H9 (cell line): ENCODE measurements around the gene SPDYE4. TPM values are rescaled to one million over a fixed set of nuclear protein-coding genes. Genes with fewer than 3 reads are reported as not detected.

Experiments used
- DNase-seq: peaks from one replicate; pipeline ENCODE4 v3.0.0-alpha.2; 2017
- H2AFZ ChIP-seq: one replicate; pipeline ENCODE4 v1.6.1; 2013; ENCODE audit warnings: mild to moderate bottlenecking, low read length, control low read depth, moderate library complexity
- H2AK5ac ChIP-seq: 2 replicates; pipeline ENCODE4 v1.6.1; 2013; ENCODE audit warnings: low read length, control low read depth, mixed read lengths; ENCODE audit not compliant: insufficient read length
- H2BK120ac ChIP-seq: one replicate; pipeline ENCODE4 v1.6.1; 2013; ENCODE audit warnings: low read depth, mild to moderate bottlenecking, low read length, control low read depth, inconsistent platforms; ENCODE audit not compliant: poor library complexity, severe bottlenecking
- H2BK12ac ChIP-seq: 2 replicates; pipeline ENCODE4 v1.6.1; 2013; ENCODE audit warnings: low read length, control low read depth, mixed read lengths, low read depth; ENCODE audit not compliant: insufficient read length
- H2BK15ac ChIP-seq: 2 replicates; pipeline ENCODE4 v1.6.1; 2013; ENCODE audit warnings: low read depth, low read length, control low read depth
- H2BK20ac ChIP-seq: one replicate; pipeline ENCODE4 v1.6.1; 2013; ENCODE audit warnings: low read depth, mild to moderate bottlenecking, low read length, control low read depth, inconsistent platforms; ENCODE audit not compliant: poor library complexity, severe bottlenecking
- H2BK5ac ChIP-seq: 2 replicates; pipeline ENCODE4 v1.6.1; 2013; ENCODE audit warnings: low read length, control low read depth, mixed read lengths; ENCODE audit not compliant: insufficient read length
- H3K14ac ChIP-seq: 2 replicates; pipeline ENCODE4 v1.6.1; 2013; ENCODE audit warnings: low read length, control low read depth; ENCODE audit not compliant: insufficient read depth
- H3K18ac ChIP-seq: 2 replicates; pipeline ENCODE4 v1.6.1; 2013; ENCODE audit warnings: low read depth, mild to moderate bottlenecking, mixed read lengths, low read length, control low read depth; ENCODE audit not compliant: insufficient read length
- H3K23ac ChIP-seq: 2 replicates; pipeline ENCODE4 v1.6.1; 2013; ENCODE audit warnings: low read length, control low read depth, mixed read lengths, low read depth; ENCODE audit not compliant: insufficient read length
- H3K23me2 ChIP-seq: 2 replicates; pipeline ENCODE4 v1.6.1; 2013; ENCODE audit warnings: low read depth, mild to moderate bottlenecking, mixed read lengths, low read length, control low read depth; ENCODE audit not compliant: insufficient read length, poor library complexity, severe bottlenecking
- H3K27ac ChIP-seq: 2 replicates; pipeline ENCODE4 v1.5.1; 2013; ENCODE audit warnings: low read length, control low read depth, mixed read lengths, low read depth; ENCODE audit not compliant: insufficient read length
- H3K27me3 ChIP-seq: 2 replicates; pipeline ENCODE4 v1.6.1; 2013; ENCODE audit warnings: low read length, control low read depth, inconsistent platforms; ENCODE audit not compliant: insufficient read depth
- H3K4ac ChIP-seq: 2 replicates; pipeline ENCODE4 v1.6.1; 2013; ENCODE audit warnings: low read depth, mild to moderate bottlenecking, control low read depth, inconsistent platforms, low read length, moderate library complexity
- H3K4me1 ChIP-seq: 2 replicates; pipeline ENCODE4 v1.6.1; 2013; ENCODE audit warnings: low read length, control low read depth, inconsistent platforms; ENCODE audit not compliant: insufficient read depth
- H3K4me2 ChIP-seq: 2 replicates; pipeline ENCODE4 v1.6.1; 2013; ENCODE audit warnings: low read length, control low read depth, mixed read lengths; ENCODE audit not compliant: insufficient read length, insufficient read depth
- H3K56ac ChIP-seq: 2 replicates; pipeline ENCODE4 v1.6.1; 2013; ENCODE audit warnings: low read depth, mild to moderate bottlenecking, mixed read lengths, low read length, control low read depth; ENCODE audit not compliant: insufficient read length
- H3K79me1 ChIP-seq: 2 replicates; pipeline ENCODE4 v1.6.1; 2013; ENCODE audit warnings: low read depth, mild to moderate bottlenecking, moderate library complexity, low read length, control low read depth, inconsistent platforms; ENCODE audit not compliant: insufficient read depth, poor library complexity, severe bottlenecking
- H3K79me2 ChIP-seq: 2 replicates; pipeline ENCODE4 v1.6.1; 2013; ENCODE audit warnings: low read length, control low read depth, inconsistent platforms; ENCODE audit not compliant: insufficient read depth
- H3K9ac ChIP-seq: 2 replicates; pipeline ENCODE4 v1.6.1; 2013; ENCODE audit warnings: low read length, control low read depth, mixed read lengths; ENCODE audit not compliant: insufficient read length; ENCODE audit errors: extremely low read depth
- H3K9me3 ChIP-seq: one replicate; pipeline ENCODE4 v1.6.1; 2013; ENCODE audit warnings: low read depth, low read length, inconsistent platforms; ENCODE audit not compliant: control insufficient read depth
- H3T11ph ChIP-seq: one replicate; pipeline ENCODE4 v1.6.1; 2013; ENCODE audit warnings: mild to moderate bottlenecking, low read length, control low read depth, inconsistent platforms
- H4K20me1 ChIP-seq: one replicate; pipeline ENCODE4 v1.6.1; 2013; ENCODE audit not compliant: control insufficient read depth, insufficient read length, insufficient read depth
- H4K5ac ChIP-seq: 2 replicates; pipeline ENCODE4 v1.6.1; 2013; ENCODE audit warnings: low read depth, mild to moderate bottlenecking, mixed read lengths, low read length, control low read depth; ENCODE audit not compliant: insufficient read length
- H4K8ac ChIP-seq: replicated peaks from 2 replicates; pipeline ENCODE4 v1.6.1; 2013; ENCODE audit warnings: low read length, control low read depth, mixed read lengths, low read depth; ENCODE audit not compliant: insufficient read length
- H4K91ac ChIP-seq: 2 replicates; pipeline ENCODE4 v1.6.1; 2013; ENCODE audit warnings: low read depth, mild to moderate bottlenecking, moderate library complexity, mixed read lengths, low read length, control low read depth; ENCODE audit not compliant: insufficient read length
- H3K27ac Mint-ChIP-seq, 3 experiments: 2 replicates in 2 of 3; 3 replicates in 1 of 3; pipeline ENCODE4 v1.8.0; 2020 to 2021; ENCODE audit warnings: mixed read lengths in 3 of 3, mild to moderate bottlenecking in 1 of 3, moderate library complexity in 1 of 3
- H3K27me3 Mint-ChIP-seq: 2 replicates; pipeline ENCODE4 v1.8.0; 2021; ENCODE audit warnings: low read depth, mild to moderate bottlenecking, moderate library complexity, mixed read lengths
- H3K36me3 Mint-ChIP-seq, 3 experiments: 2 replicates in 2 of 3; 3 replicates in 1 of 3; pipeline ENCODE4 v1.8.0; 2020 to 2021; ENCODE audit warnings: low read depth in 3 of 3, mixed read lengths in 3 of 3; ENCODE audit not compliant: insufficient read depth in 1 of 3
- H3K4me1 Mint-ChIP-seq, 2 experiments: 2 replicates each; pipeline ENCODE4 v1.8.0; 2020; ENCODE audit warnings: mixed read lengths in 2 of 2
- H3K4me3 Mint-ChIP-seq, 2 experiments: 2 replicates in 1 of 2; 3 replicates in 1 of 2; pipeline ENCODE4 v1.8.0; 2020 to 2021; ENCODE audit warnings: mild to moderate bottlenecking in 2 of 2, mixed read lengths in 2 of 2, moderate library complexity in 1 of 2
- H3K9me3 Mint-ChIP-seq, 2 experiments: 2 replicates in 1 of 2; 3 replicates in 1 of 2; pipeline ENCODE4 v1.8.0; 2020; ENCODE audit warnings: mild to moderate bottlenecking in 2 of 2, mixed read lengths in 2 of 2, moderate library complexity in 1 of 2
- WGBS: extraction: QIAGEN DNeasy Blood & Tissue Kit; methylation state at CpG from one replicate; pipeline ENCODE4 v1.1.7; 2013; ENCODE audit warnings: missing lambda C conversion rate, low lambda C conversion rate, mixed read lengths; ENCODE audit not compliant: insufficient read length; ENCODE audit errors: extremely low coverage; 5-methylcytosine and 5-hydroxymethylcytosine counted together
- total RNA-seq: library from RNA; stranded (reverse); gene quantifications from 2 replicates; pipeline ENCODE4 v1.2.1, GENCODE V29; 2021
- TF ChIP-seq, protein P1 (sequence below): fragments of 200-600 bp; sonication (generic); conservative IDR thresholded peaks from 3 replicates; pipeline ENCODE4 v1.8.0; 2021; ENCODE audit warnings: antibody characterized with exemption, mild to moderate bottlenecking

Gene SPDYE4
- total RNA-seq, 1 experiment from 2014 or later = not detected

DNA sequence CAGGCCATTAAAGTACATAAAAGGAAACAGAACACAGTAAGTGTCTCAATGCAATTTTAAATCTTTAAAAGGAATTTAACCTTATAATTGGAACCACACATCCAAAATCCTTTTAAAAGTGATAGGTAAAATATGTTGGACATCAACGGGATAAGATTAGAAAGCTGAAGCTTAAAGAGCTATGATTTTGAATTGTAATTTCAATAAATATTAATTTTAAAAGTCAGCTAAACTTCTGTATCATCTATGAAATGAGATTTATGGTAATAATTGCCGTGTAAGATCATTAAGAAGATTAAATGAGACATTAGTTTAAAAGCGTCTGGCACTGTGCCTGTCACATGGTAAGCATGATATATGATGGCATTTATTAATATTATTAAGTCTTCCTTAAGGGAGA, 45.0 kb downstream of the SPDYE4 start:
- Histone ChIP-seq H4K20me1 (no peaks in the 10 kb centered on the region), H3K4ac (no peak overlapping the region), H2BK15ac (no peak overlapping the region), H2AK5ac (no peak overlapping the region), H3K18ac (no peak overlapping the region), H2BK120ac (no peak overlapping the region), H3K23ac (no peak overlapping the region), H3K4me2 (no peak overlapping the region), H2BK12ac (no peak overlapping the region), H3K4me1 (no peaks in the 10 kb centered on the region), H3K27me3 (no peaks in the 10 kb centered on the region), H4K91ac (no peak overlapping the region), H2AFZ (no peak overlapping the region), H3K9ac (no peak overlapping the region), H2BK5ac (no peak overlapping the region), H4K8ac (no peak overlapping the region), H4K5ac (no peak overlapping the region), H3K27ac (no peak overlapping the region), H3K23me2 (no peaks in the 10 kb centered on the region), H3T11ph (no peak overlapping the region), H3K9me3 (no peaks in the 10 kb centered on the region), H3K79me1 (no peaks in the 10 kb centered on the region), H2BK20ac (no peak overlapping the region), H3K14ac (no peak overlapping the region), H3K56ac (no peak overlapping the region), H3K79me2 (no peaks in the 10 kb centered on the region)
- H3K36me3 Mint-ChIP-seq = no peaks in the 10 kb centered on the region; a peak in 1 of 7 replicates
- TF ChIP-seq, protein P1, sequence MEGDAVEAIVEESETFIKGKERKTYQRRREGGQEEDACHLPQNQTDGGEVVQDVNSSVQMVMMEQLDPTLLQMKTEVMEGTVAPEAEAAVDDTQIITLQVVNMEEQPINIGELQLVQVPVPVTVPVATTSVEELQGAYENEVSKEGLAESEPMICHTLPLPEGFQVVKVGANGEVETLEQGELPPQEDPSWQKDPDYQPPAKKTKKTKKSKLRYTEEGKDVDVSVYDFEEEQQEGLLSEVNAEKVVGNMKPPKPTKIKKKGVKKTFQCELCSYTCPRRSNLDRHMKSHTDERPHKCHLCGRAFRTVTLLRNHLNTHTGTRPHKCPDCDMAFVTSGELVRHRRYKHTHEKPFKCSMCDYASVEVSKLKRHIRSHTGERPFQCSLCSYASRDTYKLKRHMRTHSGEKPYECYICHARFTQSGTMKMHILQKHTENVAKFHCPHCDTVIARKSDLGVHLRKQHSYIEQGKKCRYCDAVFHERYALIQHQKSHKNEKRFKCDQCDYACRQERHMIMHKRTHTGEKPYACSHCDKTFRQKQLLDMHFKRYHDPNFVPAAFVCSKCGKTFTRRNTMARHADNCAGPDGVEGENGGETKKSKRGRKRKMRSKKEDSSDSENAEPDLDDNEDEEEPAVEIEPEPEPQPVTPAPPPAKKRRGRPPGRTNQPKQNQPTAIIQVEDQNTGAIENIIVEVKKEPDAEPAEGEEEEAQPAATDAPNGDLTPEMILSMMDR = no peak
- DNase-seq = no peak
- no peak overlapping the region for H3K27ac Mint-ChIP-seq
- H3K9me3 Mint-ChIP-seq = no peaks in the 10 kb centered on the region; a peak in 2 of 5 replicates
- no CpG with 5 or more reads among the region's 3 CpGs for WGBS
- 0 out of 4 replicates have a peak, but pooled peaks cover 0 to 2% of the 10 kb centered on the region in 2 experiments for H3K4me1 Mint-ChIP-seq
- no peak overlapping the region for H3K4me3 Mint-ChIP-seq
- peaks cover 2% of the 10 kb centered on the region for H3K27me3 Mint-ChIP-seq
